Duodenal mucosa (tissue), 2 donors: ENCODE data around the gene RNFT2.
"Not testable (repeated sequence)": the region's sequence is repeated elsewhere in the genome, so short reads cannot be mapped to it uniquely, and the experiment has no call there.

Experiments used
- H3K27ac ChIP-seq: one replicate; pipeline ENCODE4 v1.7.0; 2013; ENCODE audit warnings: low read depth, low read length
- H3K27me3 ChIP-seq, 2 donors: one replicate each; pipeline ENCODE4 v1.7.0; 2013; ENCODE audit warnings: low read length in 2 of 2, control low read depth in 1 of 2; ENCODE audit not compliant: insufficient read depth in 2 of 2, control insufficient read depth in 1 of 2
- H3K36me3 ChIP-seq, 2 donors: one replicate each; pipeline ENCODE4 v1.7.0; 2013; ENCODE audit warnings: low read length in 2 of 2, control low read depth in 1 of 2; ENCODE audit not compliant: insufficient read depth in 2 of 2, control insufficient read depth in 1 of 2
- H3K4me1 ChIP-seq, 2 donors: one replicate each; pipeline ENCODE4 v1.7.0; 2013; ENCODE audit warnings: low read length in 2 of 2, control low read depth in 1 of 2; ENCODE audit not compliant: insufficient read depth in 2 of 2, control insufficient read depth in 1 of 2
- H3K4me3 ChIP-seq, 2 donors: one replicate each; pipeline ENCODE4 v1.7.0; 2013; ENCODE audit warnings: low read length in 2 of 2, low read depth in 1 of 2
- H3K9ac ChIP-seq, 2 donors: one replicate each; pipeline ENCODE4 v1.7.0; 2013; ENCODE audit warnings: low read length in 2 of 2, low read depth in 1 of 2
- H3K9me3 ChIP-seq, 2 donors: one replicate each; pipeline ENCODE4 v1.7.0; 2013; ENCODE audit warnings: low read length in 2 of 2, control low read depth in 1 of 2; ENCODE audit not compliant: control insufficient read depth in 1 of 2

The RNFT2 gene

GRCh38 chr12:116744766-116745165, 6.7 kb downstream of the RNFT2 start:
- H3K27ac ChIP-seq = no peak overlapping the region
- no peaks in the 10 kb centered on the region for H3K9me3 ChIP-seq
- no peak overlapping the region for H3K4me3 ChIP-seq

GRCh38 chr12:116745554-116745953, 7.4 kb downstream of the RNFT2 start:
- Histone ChIP-seq H3K27me3 (no peaks in the 10 kb centered on the region), H3K9ac (no peak overlapping the region), H3K36me3 (no peaks in the 10 kb centered on the region), H3K9me3 (no peaks in the 10 kb centered on the region), H3K4me3 (no peak overlapping the region), H3K4me1 (no peaks in the 10 kb centered on the region), H3K27ac (no peak overlapping the region)

More at GRCh38 chr12:116744766-116745165, 6.7 kb downstream of the RNFT2 start:
- H3K36me3 ChIP-seq = no peaks in the 10 kb centered on the region
- H3K4me1 ChIP-seq = no peaks in the 10 kb centered on the region
- H3K27me3 ChIP-seq = no peaks in the 10 kb centered on the region
- no peak overlapping the region for H3K9ac ChIP-seq

- Histone ChIP-seq H3K36me3 (no peaks in the 10 kb centered on the region), H3K4me1 (no peaks in the 10 kb centered on the region), H3K27me3 (no peaks in the 10 kb centered on the region), H3K4me3 (no peak overlapping the region), H3K9ac (no peak overlapping the region), H3K9me3 (no peaks in the 10 kb centered on the region), H3K27ac (no peak overlapping the region)
Measured at GRCh38 chr12:116749884-116750283, 11.8 kb downstream of the RNFT2 start.

GRCh38 chr12:116750298-116750697, 12.2 kb downstream of the RNFT2 start:
- Histone ChIP-seq H3K4me3 (no peak overlapping the region), H3K9ac (no peak overlapping the region), H3K4me1 (no peaks in the 10 kb centered on the region), H3K27me3 (no peaks in the 10 kb centered on the region), H3K36me3 (no peaks in the 10 kb centered on the region), H3K9me3 (no peaks in the 10 kb centered on the region), H3K27ac (no peak overlapping the region)

- H3K9ac ChIP-seq, H3K9me3 ChIP-seq, H3K27ac ChIP-seq, H3K4me1 ChIP-seq, H3K4me3 ChIP-seq, H3K27me3 ChIP-seq, H3K36me3 ChIP-seq: not testable (repeated sequence)
Measured at GRCh38 chr12:116754097-116754496, 16.0 kb downstream of the RNFT2 start.

GRCh38 chr12:116754783-116755182, 16.7 kb downstream of the RNFT2 start:
- H3K27me3 ChIP-seq, H3K4me1 ChIP-seq, H3K36me3 ChIP-seq, H3K9me3 ChIP-seq, H3K4me3 ChIP-seq, H3K27ac ChIP-seq, H3K9ac ChIP-seq: not testable (repeated sequence)

- no peak overlapping the region for H3K4me3 ChIP-seq
- H3K36me3 ChIP-seq = no peaks in the 10 kb centered on the region
- no peaks in the 10 kb centered on the region for H3K4me1 ChIP-seq
- H3K9ac ChIP-seq = no peak overlapping the region
- no peak overlapping the region for H3K27ac ChIP-seq
- H3K9me3 ChIP-seq = no peaks in the 10 kb centered on the region
- no peaks in the 10 kb centered on the region for H3K27me3 ChIP-seq
Measured at GRCh38 chr12:116759783-116760621, 21.9 kb downstream of the RNFT2 start.

GRCh38 chr12:116760622-116761020, 22.5 kb downstream of the RNFT2 start:
- Histone ChIP-seq H3K27ac (no peak overlapping the region), H3K36me3 (no peaks in the 10 kb centered on the region), H3K4me3 (no peak overlapping the region), H3K4me1 (no peaks in the 10 kb centered on the region), H3K27me3 (no peaks in the 10 kb centered on the region), H3K9me3 (no peaks in the 10 kb centered on the region), H3K9ac (no peak overlapping the region)

GRCh38 chr12:116761499-116761898, 23.4 kb downstream of the RNFT2 start:
- H3K9me3 ChIP-seq = no peaks in the 10 kb centered on the region
- H3K27ac ChIP-seq = no peak overlapping the region
- H3K4me1 ChIP-seq = no peaks in the 10 kb centered on the region
- no peaks in the 10 kb centered on the region for H3K27me3 ChIP-seq
- H3K36me3 ChIP-seq = no peaks in the 10 kb centered on the region
- H3K4me3 ChIP-seq = no peak overlapping the region
- no peak overlapping the region for H3K9ac ChIP-seq

GRCh38 chr12:116765271-116765670, 27.2 kb downstream of the RNFT2 start:
- Histone ChIP-seq H3K4me3 (no peak overlapping the region), H3K36me3 (no peaks in the 10 kb centered on the region), H3K27ac (no peak overlapping the region), H3K9me3 (no peaks in the 10 kb centered on the region), H3K27me3 (no peaks in the 10 kb centered on the region), H3K4me1 (no peaks in the 10 kb centered on the region), H3K9ac (no peak overlapping the region)
